DND-41 (cell line): ENCODE measurements around the gene C3orf20.

Source experiments
- ATAC-seq: fragments of 200-7000 bp; cut with Tn5 transposase; 3 replicates; pipeline ENCODE4 v1.9.1; 2021; ENCODE audit warnings: low read depth; ENCODE audit not compliant: insufficient read depth
- DNase-seq: peaks from one replicate; pipeline ENCODE4 v3.0.0-alpha.2; 2020
- H2AFZ ChIP-seq: 2 replicates; pipeline ENCODE4 v1.6.0; 2012; ENCODE audit warnings: low read depth, low read length
- H3K27ac ChIP-seq: 2 replicates; pipeline ENCODE4 v1.5.1; 2012; ENCODE audit warnings: low read length, inconsistent platforms
- H3K27me3 ChIP-seq: fragments of 200-600 bp; sonication (generic); 2 replicates; pipeline ENCODE4 v1.6.0; 2012; ENCODE audit warnings: low read length, mild to moderate bottlenecking, inconsistent platforms; ENCODE audit not compliant: insufficient read depth, poor library complexity
- H3K36me3 ChIP-seq: 2 replicates; pipeline ENCODE4 v1.5.1; 2012; ENCODE audit warnings: low read length, inconsistent platforms; ENCODE audit not compliant: insufficient read depth
- H3K4me1 ChIP-seq: 2 replicates; pipeline ENCODE4 v1.5.1; 2012; ENCODE audit warnings: mild to moderate bottlenecking, low read length; ENCODE audit not compliant: insufficient read depth
- H3K4me2 ChIP-seq: 2 replicates; pipeline ENCODE4 v1.6.0; 2012; ENCODE audit warnings: mild to moderate bottlenecking, moderate library complexity, low read length, inconsistent platforms; ENCODE audit not compliant: insufficient read depth
- H3K4me3 ChIP-seq, 2 experiments: fragments of 200-600 bp in 1 of 2; shearing (Covaris generic) in 1 of 2; 2 replicates each; pipeline ENCODE4 v1.5.1; 2012 to 2016; ENCODE audit warnings: inconsistent platforms in 2 of 2, low read length in 2 of 2, mild to moderate bottlenecking in 2 of 2, low read depth in 1 of 2, moderate library complexity in 1 of 2
- H3K79me2 ChIP-seq: 2 replicates; pipeline ENCODE4 v1.6.0; 2012; ENCODE audit warnings: low read length, inconsistent platforms; ENCODE audit not compliant: insufficient read depth
- H3K9ac ChIP-seq: 2 replicates; pipeline ENCODE4 v1.6.0; 2012; ENCODE audit warnings: low read depth, mild to moderate bottlenecking, inconsistent platforms, low read length, moderate library complexity
- H3K9me3 ChIP-seq: 2 replicates; pipeline ENCODE4 v1.5.1; 2012; ENCODE audit warnings: low read length, moderate library complexity, mild to moderate bottlenecking, inconsistent platforms; ENCODE audit not compliant: insufficient read depth, severe bottlenecking
- H4K20me1 ChIP-seq: 2 replicates; pipeline ENCODE4 v1.6.0; 2012; ENCODE audit warnings: low read length; ENCODE audit not compliant: insufficient read depth
- EZH2 ChIP-seq: IDR thresholded peaks from 3 replicates; pipeline ENCODE4 v1.6.1; 2012; ENCODE audit warnings: borderline replicate concordance, low read depth, mild to moderate bottlenecking, moderate library complexity, low read length, inconsistent platforms; ENCODE audit not compliant: severe bottlenecking
- TF ChIP-seq, protein P1 (sequence below): IDR thresholded peaks from 2 replicates; pipeline ENCODE4 v1.5.1; 2012; ENCODE audit warnings: borderline replicate concordance, low read length, moderate library complexity, mild to moderate bottlenecking; ENCODE audit not compliant: poor library complexity, severe bottlenecking; ENCODE audit errors: extremely low read depth

C3orf20 gene

DNA sequence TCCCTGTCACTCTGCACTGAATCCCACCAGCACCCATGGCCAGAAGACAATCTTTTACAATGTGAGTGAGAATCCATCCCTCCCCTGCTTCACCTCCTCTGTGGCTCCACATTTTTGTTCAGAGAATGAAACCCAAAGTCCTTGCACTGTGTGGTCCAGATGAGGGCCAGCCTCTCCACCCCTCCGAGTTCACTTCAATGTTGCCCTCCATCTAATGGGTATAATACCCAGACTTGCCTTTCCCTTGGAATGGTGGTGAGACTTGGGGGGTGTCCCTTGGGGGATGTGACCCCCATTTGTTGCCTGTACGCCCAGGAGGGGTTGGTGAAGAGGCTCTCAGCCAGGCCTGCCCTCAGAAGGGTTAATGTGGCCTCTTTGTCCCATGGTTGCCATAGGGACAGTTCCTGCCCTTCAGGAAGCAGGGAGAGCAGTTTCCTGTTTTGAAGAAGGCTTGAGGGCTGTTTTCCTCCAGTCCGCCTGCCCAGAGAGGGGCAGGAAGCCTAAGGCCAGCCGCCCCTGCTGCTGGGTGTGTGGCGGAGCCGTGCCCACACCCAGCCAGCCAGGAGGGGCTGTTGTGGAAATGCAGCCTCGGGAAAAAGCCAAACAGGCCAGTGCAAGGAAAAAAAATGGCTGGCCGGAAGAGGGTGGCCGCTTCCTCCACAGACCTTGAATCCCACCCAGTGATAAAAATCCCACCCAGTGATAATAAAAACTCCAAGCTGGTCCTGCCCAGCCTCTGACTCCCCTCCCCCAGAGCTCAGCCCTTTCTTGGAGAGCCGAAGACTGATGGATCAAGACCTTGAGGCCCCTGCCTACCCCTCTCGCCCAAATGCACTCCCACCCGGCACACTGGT, 129.3 kb downstream of the C3orf20 start:
- no peak overlapping the region for H3K4me3 ChIP-seq
- no peak for DNase-seq
- no peaks in the 10 kb centered on the region for H4K20me1 ChIP-seq
- no peaks in the 10 kb centered on the region for H3K27me3 ChIP-seq
- TF ChIP-seq, protein P1, sequence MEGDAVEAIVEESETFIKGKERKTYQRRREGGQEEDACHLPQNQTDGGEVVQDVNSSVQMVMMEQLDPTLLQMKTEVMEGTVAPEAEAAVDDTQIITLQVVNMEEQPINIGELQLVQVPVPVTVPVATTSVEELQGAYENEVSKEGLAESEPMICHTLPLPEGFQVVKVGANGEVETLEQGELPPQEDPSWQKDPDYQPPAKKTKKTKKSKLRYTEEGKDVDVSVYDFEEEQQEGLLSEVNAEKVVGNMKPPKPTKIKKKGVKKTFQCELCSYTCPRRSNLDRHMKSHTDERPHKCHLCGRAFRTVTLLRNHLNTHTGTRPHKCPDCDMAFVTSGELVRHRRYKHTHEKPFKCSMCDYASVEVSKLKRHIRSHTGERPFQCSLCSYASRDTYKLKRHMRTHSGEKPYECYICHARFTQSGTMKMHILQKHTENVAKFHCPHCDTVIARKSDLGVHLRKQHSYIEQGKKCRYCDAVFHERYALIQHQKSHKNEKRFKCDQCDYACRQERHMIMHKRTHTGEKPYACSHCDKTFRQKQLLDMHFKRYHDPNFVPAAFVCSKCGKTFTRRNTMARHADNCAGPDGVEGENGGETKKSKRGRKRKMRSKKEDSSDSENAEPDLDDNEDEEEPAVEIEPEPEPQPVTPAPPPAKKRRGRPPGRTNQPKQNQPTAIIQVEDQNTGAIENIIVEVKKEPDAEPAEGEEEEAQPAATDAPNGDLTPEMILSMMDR = no peak
- TF ChIP-seq EZH2 = no peak
- no peaks in the 10 kb centered on the region for H3K9me3 ChIP-seq
- no peak overlapping the region for H3K4me2 ChIP-seq
- no peaks in the 10 kb centered on the region for H3K79me2 ChIP-seq
- no peak overlapping the region for H2AFZ ChIP-seq
- H3K36me3 ChIP-seq = no peaks in the 10 kb centered on the region
- no peak overlapping the region for H3K9ac ChIP-seq
- H3K4me1 ChIP-seq = peaks cover 4% of the 10 kb centered on the region; the same call in 1 of the 2 replicates
- no peak for ATAC-seq
- H3K27ac ChIP-seq = no peak overlapping the region

DNA sequence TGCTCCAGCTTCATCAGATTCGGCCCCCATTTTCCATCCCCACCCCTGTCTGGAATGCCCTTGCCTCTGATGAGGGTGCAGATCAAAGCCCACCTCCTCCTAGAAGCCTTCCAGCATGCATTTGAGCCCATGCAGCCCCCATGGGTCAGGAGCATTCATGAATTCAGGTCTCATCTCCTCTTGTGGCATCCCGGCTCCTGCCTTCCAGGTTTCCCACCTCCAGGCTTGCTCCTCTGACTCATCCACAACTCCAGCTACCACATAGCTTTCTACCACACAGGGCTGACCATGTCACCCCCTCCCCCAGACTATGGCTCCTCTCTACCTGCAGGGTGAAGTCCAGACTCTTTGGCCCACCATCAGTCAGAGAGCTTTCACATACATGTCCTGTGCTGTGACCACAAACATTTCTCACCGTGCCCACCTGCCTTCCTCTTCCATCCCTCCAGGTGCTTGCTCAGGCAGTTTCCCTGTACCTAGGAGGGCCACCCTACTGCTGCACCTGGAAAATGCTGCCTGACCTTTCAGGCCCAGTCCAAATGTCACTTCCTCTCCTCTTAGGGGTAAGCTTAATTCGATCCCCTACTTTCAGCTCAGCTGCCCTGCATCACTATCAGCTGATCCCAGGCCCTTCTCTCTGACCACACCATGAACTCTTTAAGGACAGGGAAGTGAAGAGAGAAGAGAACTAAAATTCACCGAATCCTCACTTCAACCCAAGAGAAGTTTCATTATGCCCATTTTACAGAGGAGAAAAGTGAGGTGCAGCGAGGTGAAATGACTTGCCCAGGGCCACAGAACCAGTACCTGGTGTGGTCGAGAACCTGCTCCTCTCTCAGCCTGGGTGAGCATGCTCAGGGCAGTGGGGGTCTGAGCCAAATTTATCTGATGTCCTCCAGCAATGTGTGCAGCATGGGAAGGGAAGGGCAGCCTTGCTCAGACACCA, 130.2 kb downstream of the C3orf20 start:
- no peaks in the 10 kb centered on the region for H3K27me3 ChIP-seq
- TF ChIP-seq, protein P1 = no peak
- TF ChIP-seq EZH2 = no peak
- no peak overlapping the region for H2AFZ ChIP-seq
- DNase-seq (no peak), ATAC-seq (no peak)
- no peaks in the 10 kb centered on the region for H4K20me1 ChIP-seq
- H3K4me1 ChIP-seq = peaks cover 4% of the 10 kb centered on the region; the same call in 1 of the 2 replicates
- no peak overlapping the region for H3K4me2 ChIP-seq
- H3K79me2 ChIP-seq = no peaks in the 10 kb centered on the region
- no peaks in the 10 kb centered on the region for H3K9me3 ChIP-seq
- H3K36me3 ChIP-seq = no peaks in the 10 kb centered on the region
- no peak overlapping the region for H3K9ac ChIP-seq
- H3K4me3 ChIP-seq = no peak overlapping the region
- no peak overlapping the region for H3K27ac ChIP-seq

DNA sequence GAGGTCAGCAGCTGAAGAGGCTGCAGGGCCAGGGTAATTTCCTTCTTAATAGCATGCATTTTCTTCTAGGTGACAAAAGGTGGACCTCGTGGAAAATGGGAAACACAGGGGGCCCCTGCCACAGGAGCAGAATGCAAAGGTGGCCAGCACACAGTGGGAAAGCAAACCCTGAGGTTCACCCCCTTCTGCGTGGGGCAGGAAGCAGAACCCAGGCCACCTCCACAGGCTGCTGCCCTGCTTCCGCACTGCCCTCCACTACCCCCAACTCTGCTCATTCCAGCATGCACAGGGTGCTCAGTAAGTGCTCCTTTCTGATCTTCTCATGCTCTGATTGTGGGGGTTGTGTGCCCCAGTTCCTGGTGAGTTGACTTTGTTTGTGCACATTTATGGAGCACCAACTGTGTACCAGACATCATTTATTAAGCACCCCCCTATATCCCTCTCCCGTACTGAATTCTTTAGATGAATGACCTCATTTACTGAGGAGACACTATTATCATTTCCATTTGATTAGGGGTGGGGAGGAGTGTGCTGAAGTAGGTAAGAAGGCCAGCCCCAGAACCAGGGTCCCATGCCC, 131.1 kb downstream of the C3orf20 start:
- TF ChIP-seq EZH2 = no peak
- TF ChIP-seq, protein P1 = no peak
- Histone ChIP-seq H3K9me3 (no peaks in the 10 kb centered on the region), H3K79me2 (no peaks in the 10 kb centered on the region), H3K4me2 (no peak overlapping the region), H2AFZ (no peak overlapping the region), H3K36me3 (no peaks in the 10 kb centered on the region), H4K20me1 (no peaks in the 10 kb centered on the region), H3K27me3 (no peaks in the 10 kb centered on the region), H3K4me3 (no peak overlapping the region), H3K27ac (no peak overlapping the region), H3K9ac (no peak overlapping the region), H3K4me1 (peaks cover 4% of the 10 kb centered on the region; the same call in 1 of the 2 replicates)
- DNase-seq (no peak), ATAC-seq (no peak)
